GM19240 (cell line): ENCODE data around the gene GPR139.

ENCODE experiments used
- DNase-seq: peaks from one replicate; pipeline ENCODE4 v3.0.0; 2011; ENCODE audit warnings: low spot score; ENCODE audit not compliant: insufficient read length

The GPR139 gene

DNA sequence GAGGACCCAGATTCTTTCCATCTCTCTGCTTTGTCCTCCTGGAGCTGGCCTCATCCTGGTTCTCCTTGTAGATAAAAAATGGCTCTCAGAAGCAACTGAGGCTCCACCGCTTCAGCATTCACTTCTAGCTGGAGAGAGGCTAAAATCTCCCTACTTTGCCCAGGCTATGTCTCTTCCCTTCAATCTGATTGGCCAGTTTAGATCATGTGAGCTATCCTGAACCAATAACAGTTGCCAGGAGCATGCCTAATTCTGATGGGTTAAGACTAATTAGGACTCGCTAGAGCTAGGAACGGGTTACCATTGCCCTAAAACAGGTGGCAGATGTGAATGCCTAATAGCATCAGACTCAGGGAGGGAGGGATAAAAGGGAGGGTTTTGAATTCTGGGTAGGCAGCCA, 89.6 kb downstream of the GPR139 start:
- no peak for DNase-seq
